HL-60/S4 treated with phorbol 12-myristate 13-acetate at 8.2 ng/mL for 4 days and 3 days (cell line): ENCODE results near the gene HES3.

ENCODE experiments used
- in situ Hi-C: fragments of 300-500 bp; cut with MboI; formaldehyde crosslinking; loops from 2 replicates; pipeline ENCODE4 v1.15.0; 2022; ENCODE audit warnings: low sequenced_read_pairs

The HES3 gene

DNA sequence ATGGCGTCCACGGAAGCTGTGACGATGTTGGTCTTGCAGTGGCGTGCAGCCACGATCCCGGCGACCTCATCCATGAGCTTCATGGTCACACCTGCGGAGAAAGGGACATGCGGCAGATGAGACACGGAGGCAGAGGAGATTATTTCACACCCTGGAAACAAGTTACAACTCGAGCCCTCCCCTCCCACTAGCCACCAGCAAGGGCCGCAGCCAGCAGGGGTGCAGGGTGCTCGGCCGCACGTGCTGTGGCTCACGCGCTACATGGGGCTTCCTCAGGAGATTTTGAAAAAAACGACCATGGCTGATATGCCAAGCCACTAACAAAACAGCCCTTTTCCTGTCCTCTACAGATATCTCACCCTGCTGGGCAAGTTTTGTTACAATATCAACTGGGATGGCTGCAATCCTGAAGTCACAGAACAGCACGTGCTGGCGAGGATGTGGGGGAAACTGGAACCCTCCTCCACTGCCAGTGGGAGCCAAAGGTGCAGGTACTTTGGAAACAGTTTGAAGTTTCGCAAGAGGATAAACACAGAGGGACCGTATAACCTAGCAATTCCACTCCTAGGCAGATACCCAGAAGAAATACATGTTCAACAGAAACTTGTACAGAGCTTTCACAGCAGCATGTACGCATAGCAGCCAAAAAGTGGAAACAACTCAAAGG, 51.0 kb downstream of the HES3 start:
- in situ Hi-C loops, result no loop called here
